Left kidney (tissue), 2 donors: ENCODE data around the gene UNC5B. TPM values are rescaled to one million over a fixed set of nuclear protein-coding genes. Genes with fewer than 3 reads are reported as not detected.

Experiments
- DNase-seq: peaks from one replicate; pipeline ENCODE4 v3.0.0-alpha.2; 2013
- polyA plus RNA-seq: library from polyadenylated mRNA; unstranded; fragments of 120-200 nt; gene quantifications from one replicate; pipeline ENCODE4 v1.2.1, GENCODE V29; 2013; ENCODE audit not compliant: insufficient read length

The UNC5B gene
- polyA plus RNA-seq, 1 donor, result 45.4 TPM

GRCh38 chr10:71344154-71344925, 132.0 kb downstream of the UNC5B start:
- DNase-seq, result no peak

GRCh38 chr10:71344993-71345480, 132.7 kb downstream of the UNC5B start:
- DNase-seq, result no peak

GRCh38 chr10:71345694-71346093, 133.3 kb downstream of the UNC5B start:
- no peak for DNase-seq

DNA sequence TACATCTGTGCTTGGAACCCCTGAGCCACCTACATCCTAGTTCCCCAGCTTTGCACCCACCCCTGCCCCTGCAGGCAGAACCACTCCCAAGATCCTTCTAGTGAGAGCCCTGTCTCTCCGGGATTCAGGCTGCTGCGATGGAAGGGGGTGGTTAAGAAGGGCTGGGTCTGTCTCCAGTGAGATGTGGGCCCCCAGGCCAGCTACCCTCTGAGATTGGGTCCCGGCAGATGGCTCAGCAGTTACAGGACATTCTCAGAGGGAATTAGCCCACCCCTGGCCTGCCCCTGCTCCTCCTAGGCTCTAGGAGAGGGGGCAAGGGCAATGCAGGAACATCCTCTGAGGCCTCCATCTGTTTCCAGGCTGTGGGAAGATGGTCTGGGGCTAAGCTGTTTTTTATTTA, 134.4 kb downstream of the UNC5B start:
- DNase-seq, result no peak

DNA sequence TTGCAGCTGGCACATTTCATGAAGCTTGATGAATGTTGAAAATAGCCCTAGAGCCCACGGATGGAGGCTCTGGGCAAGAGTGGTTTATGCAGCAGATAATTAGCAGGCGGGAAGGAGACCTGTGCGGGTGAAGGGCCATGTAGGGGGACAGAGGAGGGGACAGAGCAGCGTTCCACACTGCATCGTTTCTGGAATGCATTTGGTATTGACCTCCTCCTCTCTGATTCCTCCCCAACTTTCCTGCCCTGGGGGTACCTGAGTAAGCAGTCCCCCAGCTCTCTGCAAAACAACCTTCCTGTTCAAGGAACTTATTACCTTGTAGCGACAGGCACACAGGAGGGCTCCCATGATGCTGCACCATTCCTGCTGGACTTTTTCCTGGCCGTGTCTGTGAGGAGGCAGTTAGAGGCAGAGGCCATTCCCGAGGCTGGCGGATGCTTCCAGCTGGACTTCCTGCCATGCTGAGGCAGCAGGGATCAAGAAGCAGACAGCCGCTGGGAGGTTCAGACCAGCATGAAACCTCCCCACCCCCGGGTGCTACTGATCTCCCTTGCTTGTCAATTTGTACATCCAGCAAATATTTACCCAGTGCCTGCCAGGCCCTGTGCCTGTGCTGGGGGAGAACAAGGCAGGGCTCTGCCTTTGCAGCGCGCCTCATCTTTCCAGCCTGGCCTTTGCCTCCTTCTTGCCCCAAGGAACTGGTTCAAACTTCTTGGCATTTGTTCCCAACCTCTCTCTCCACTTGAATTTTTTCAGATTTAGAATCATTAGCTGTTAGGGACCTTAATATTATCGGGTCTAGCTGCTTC, 135.4 kb downstream of the UNC5B start:
- no peak for DNase-seq

DNA sequence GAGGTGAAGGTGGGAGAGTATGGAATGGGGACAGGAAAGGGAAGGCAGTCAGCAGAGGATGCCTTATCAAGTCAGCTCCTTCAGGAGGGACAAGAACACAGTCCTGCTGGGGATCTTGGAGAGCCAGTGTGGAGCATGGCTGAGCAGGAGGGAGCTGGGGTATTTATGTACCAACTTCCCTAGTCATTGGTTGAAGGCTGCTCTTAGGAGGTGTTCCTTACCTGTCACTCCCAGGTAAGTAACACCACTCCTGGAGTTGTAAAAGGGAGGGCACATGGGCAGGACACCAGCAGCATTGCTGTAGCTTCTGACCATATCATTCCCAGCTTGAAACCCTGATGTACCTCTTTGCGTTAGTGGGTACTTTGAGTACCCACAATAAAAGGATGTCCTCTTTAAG, 136.5 kb downstream of the UNC5B start:
- DNase-seq, result no peak

GRCh38 chr10:71349406-71349805, 137.0 kb downstream of the UNC5B start:
- DNase-seq, result no peak

DNA sequence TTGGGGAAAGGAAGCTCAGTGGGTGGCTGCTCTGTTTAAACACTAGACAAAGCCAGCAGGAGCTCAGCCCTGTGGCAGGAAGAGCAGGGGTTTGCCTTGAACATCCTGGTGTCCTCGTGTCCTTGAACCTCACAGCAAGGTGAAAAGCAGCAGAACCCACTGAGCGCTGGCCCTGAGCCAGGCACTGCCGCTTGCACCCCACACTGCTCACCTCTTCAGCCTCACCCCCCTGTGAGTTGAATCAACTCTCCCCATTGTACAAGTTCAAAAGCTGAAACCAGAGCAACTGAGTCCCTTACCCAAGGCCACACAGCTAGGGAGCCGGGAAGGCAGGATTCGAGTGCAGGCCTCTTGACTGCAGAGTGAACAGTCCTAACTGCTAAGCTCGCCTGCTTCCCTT, 138.7 kb downstream of the UNC5B start:
- DNase-seq, result no peak

DNA sequence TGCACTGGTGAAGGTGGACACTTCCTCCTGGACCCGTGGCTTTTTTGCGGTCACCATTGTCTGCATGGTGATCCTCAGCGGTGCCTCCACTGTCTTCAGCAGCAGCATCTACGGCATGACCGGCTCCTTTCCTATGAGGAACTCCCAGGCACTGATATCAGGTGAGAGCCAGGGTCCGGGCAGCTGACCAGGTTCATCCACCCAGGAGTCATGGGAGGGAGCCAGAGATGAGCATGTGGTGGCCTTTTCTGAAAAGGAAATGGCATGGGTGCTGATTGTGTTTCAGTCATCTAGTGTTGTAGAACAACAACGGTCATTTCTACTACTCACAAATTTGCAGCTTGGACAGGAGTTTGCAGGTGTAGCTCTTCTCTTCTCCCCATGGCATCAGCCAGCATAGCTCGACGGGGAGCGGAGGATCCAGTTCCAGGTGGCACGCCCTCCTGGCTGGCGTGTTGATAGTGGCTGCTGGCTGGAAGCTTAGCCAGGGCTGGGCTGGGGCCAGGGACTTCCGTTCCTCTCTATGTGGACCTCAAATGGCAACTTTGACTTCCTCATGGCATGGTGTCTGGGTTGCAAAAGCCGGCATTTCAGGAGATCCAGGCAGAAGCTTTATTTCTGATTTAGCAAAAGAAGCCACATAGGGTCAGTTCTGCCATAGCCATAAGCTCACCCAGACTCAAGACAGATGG, 139.4 kb downstream of the UNC5B start:
- no peak for DNase-seq

Other genes starting within 250 kb of the UNC5B start
- gene SLC29A3, start 106.7 kb downstream of the UNC5B start, polyA plus RNA-seq, result 7.0 TPM
- 0.90 TPM for gene CDH23, start 184.3 kb downstream of the UNC5B start, polyA plus RNA-seq